OCI-LY1 (cell line): Measurements from ENCODE around the gene PPIG.

Source experiments
- H2AFZ ChIP-seq: fragments of 200-600 bp; sonication (generic), shearing (Covaris generic); 2 replicates; pipeline ENCODE4 v1.6.0; 2014; ENCODE audit warnings: antibody characterized with exemption, mild to moderate bottlenecking, low read length
- H3F3A ChIP-seq: fragments of 200-600 bp; sonication (generic), shearing (Covaris generic); 2 replicates; pipeline ENCODE4 v1.6.0; 2014; ENCODE audit warnings: mild to moderate bottlenecking, antibody characterized with exemption, low read length, moderate library complexity; ENCODE audit not compliant: insufficient read depth
- H3K27ac ChIP-seq: fragments of 200-600 bp; sonication (generic); 2 replicates; pipeline ENCODE4 v1.5.1; 2014; ENCODE audit warnings: low read length, mixed run types, mild to moderate bottlenecking, low read depth; ENCODE audit not compliant: poor library complexity, severe bottlenecking
- H3K27me3 ChIP-seq: fragments of 200-600 bp; sonication (generic); 2 replicates; pipeline ENCODE4 v1.6.0; 2014; ENCODE audit warnings: antibody characterized with exemption, mild to moderate bottlenecking, low read length, moderate library complexity; ENCODE audit not compliant: insufficient read depth
- H3K36me3 ChIP-seq: fragments of 200-600 bp; sonication (generic); 2 replicates; pipeline ENCODE4 v1.6.1; 2014; ENCODE audit warnings: mild to moderate bottlenecking, antibody characterized with exemption, low read length, moderate library complexity, mixed read lengths; ENCODE audit not compliant: insufficient read depth
- H3K4me1 ChIP-seq: fragments of 200-600 bp; sonication (generic); 2 replicates; pipeline ENCODE4 v1.5.1; 2014; ENCODE audit warnings: mild to moderate bottlenecking, low read length, moderate library complexity; ENCODE audit not compliant: insufficient read depth, severe bottlenecking
- H3K4me2 ChIP-seq: fragments of 200-600 bp; sonication (generic), shearing (Covaris generic); 2 replicates; pipeline ENCODE4 v1.6.1; 2014; ENCODE audit warnings: low read length
- H3K4me3 ChIP-seq: fragments of 200-600 bp; sonication (generic); 2 replicates; pipeline ENCODE4 v1.5.1; 2014; ENCODE audit warnings: low read length, low read depth, mild to moderate bottlenecking, mixed read lengths; ENCODE audit not compliant: poor library complexity, severe bottlenecking
- H3K79me2 ChIP-seq: fragments of 200-600 bp; shearing (Covaris generic); 2 replicates; pipeline ENCODE4 v1.6.1; 2016; ENCODE audit warnings: mixed run types, low read length, mixed read lengths; ENCODE audit not compliant: insufficient read depth
- H3K9ac ChIP-seq: fragments of 200-600 bp; sonication (generic), shearing (Covaris generic); 2 replicates; pipeline ENCODE4 v1.6.1; 2014; ENCODE audit warnings: mild to moderate bottlenecking, low read length, mixed read lengths
- H3K9me2 ChIP-seq: fragments of 200-600 bp; sonication (generic), shearing (Covaris generic); 2 replicates; pipeline ENCODE4 v1.6.1; 2014; ENCODE audit warnings: low read depth, mild to moderate bottlenecking, low read length, mixed read lengths
- H3K9me3 ChIP-seq: fragments of 200-600 bp; shearing (Covaris generic); 2 replicates; pipeline ENCODE4 v1.6.1; 2014; ENCODE audit warnings: low read length, mixed read lengths
- H4K20me1 ChIP-seq: fragments of 200-600 bp; sonication (generic), shearing (Covaris generic); 2 replicates; pipeline ENCODE4 v1.6.0; 2016; ENCODE audit warnings: mild to moderate bottlenecking, low read length; ENCODE audit not compliant: insufficient read depth
- EZH2 ChIP-seq: fragments of 200-600 bp; sonication (generic), shearing (Covaris generic); IDR thresholded peaks from 2 replicates; pipeline ENCODE4 v1.8.0; 2017; ENCODE audit warnings: borderline replicate concordance, mixed run types, mild to moderate bottlenecking, antibody characterized with exemption, low read length, moderate library complexity, mixed read lengths
- TF ChIP-seq, protein P1 (sequence below): fragments of 200-600 bp; sonication (generic), shearing (Covaris generic); IDR thresholded peaks from 2 replicates; pipeline ENCODE4 v1.5.1; 2017; ENCODE audit warnings: mild to moderate bottlenecking, antibody characterized with exemption, low read length, moderate library complexity, mixed read lengths

Gene PPIG

DNA sequence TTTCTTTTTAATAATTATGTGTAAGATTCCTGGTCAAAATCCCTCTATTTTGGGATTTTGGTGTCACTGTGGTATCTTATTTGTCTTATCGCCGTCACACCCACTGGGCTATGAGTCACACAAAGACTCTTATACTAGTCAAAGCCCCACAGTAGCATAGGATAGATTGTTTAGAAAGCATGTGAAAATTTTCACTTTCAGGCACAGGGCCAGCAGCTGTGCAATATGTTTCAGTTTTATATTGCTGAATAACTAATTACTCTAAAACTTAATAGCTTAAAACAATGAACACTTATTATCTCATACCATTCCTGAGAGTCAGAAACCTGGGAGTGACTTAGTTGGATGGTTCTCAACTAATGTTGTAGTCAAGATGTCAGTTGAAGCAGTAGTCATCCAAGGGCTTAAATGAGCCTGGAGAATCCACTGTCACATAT lies 86.1 kb downstream of the PPIG start:
- Histone ChIP-seq H4K20me1 (no peaks in the 10 kb centered on the region), H2AFZ (no peak overlapping the region), H3K27ac (no peak overlapping the region), H3K9me2 (no peaks in the 10 kb centered on the region), H3K4me3 (no peak overlapping the region), H3F3A (no peaks in the 10 kb centered on the region), H3K79me2 (no peaks in the 10 kb centered on the region), H3K36me3 (no peaks in the 10 kb centered on the region), H3K9ac (no peak overlapping the region), H3K27me3 (no peaks in the 10 kb centered on the region), H3K4me1 (no peaks in the 10 kb centered on the region), H3K9me3 (no peaks in the 10 kb centered on the region), H3K4me2 (no peak overlapping the region)
- TF ChIP-seq EZH2 = no peak
- TF ChIP-seq, protein P1, sequence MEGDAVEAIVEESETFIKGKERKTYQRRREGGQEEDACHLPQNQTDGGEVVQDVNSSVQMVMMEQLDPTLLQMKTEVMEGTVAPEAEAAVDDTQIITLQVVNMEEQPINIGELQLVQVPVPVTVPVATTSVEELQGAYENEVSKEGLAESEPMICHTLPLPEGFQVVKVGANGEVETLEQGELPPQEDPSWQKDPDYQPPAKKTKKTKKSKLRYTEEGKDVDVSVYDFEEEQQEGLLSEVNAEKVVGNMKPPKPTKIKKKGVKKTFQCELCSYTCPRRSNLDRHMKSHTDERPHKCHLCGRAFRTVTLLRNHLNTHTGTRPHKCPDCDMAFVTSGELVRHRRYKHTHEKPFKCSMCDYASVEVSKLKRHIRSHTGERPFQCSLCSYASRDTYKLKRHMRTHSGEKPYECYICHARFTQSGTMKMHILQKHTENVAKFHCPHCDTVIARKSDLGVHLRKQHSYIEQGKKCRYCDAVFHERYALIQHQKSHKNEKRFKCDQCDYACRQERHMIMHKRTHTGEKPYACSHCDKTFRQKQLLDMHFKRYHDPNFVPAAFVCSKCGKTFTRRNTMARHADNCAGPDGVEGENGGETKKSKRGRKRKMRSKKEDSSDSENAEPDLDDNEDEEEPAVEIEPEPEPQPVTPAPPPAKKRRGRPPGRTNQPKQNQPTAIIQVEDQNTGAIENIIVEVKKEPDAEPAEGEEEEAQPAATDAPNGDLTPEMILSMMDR = no peak

GRCh38 chr2:169670937-169671336 lies 86.8 kb downstream of the PPIG start:
- Histone ChIP-seq H2AFZ (no peak overlapping the region), H3K27ac (no peak overlapping the region)

DNA sequence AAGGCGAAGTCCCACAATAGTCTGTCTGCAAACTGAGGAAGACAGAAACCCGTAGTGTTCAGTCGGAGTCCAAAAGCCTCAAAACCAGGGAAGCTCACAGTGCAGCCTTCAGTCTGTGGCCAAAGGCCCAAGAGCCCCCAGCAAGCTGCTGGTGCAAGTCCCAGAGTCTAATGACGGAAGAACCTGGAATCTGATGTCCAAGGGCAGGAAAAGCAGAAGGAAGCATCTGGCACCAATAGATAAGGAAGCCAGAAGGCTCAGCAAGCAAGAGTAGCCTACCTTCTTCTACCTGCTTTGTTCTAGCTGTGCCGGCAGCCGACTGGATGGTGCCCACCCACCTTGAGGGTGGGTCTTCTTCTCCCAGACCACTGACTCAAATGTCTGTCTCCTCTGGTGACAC lies 88.3 kb downstream of the PPIG start:
- no peak for TF ChIP-seq EZH2
- TF ChIP-seq, protein P1 = no peak
- Histone ChIP-seq H3K4me1 (no peaks in the 10 kb centered on the region), H3F3A (no peaks in the 10 kb centered on the region), H3K4me2 (no peak overlapping the region), H3K79me2 (no peaks in the 10 kb centered on the region), H3K27me3 (no peaks in the 10 kb centered on the region), H3K36me3 (no peaks in the 10 kb centered on the region), H3K9ac (no peak overlapping the region), H3K9me3 (no peaks in the 10 kb centered on the region), H3K4me3 (no peak overlapping the region), H2AFZ (no peak overlapping the region), H3K9me2 (no peaks in the 10 kb centered on the region), H3K27ac (no peak overlapping the region), H4K20me1 (no peaks in the 10 kb centered on the region)

More at GRCh38 chr2:169670937-169671336, 86.8 kb downstream of the PPIG start:
- Histone ChIP-seq H3K27me3 (no peaks in the 10 kb centered on the region), H3K79me2 (no peaks in the 10 kb centered on the region), H3K4me2 (no peak overlapping the region), H3K4me1 (no peaks in the 10 kb centered on the region), H3K4me3 (no peak overlapping the region), H3K9me2 (no peaks in the 10 kb centered on the region), H4K20me1 (no peaks in the 10 kb centered on the region), H3K9me3 (no peaks in the 10 kb centered on the region), H3K36me3 (no peaks in the 10 kb centered on the region), H3K9ac (no peak overlapping the region), H3F3A (no peaks in the 10 kb centered on the region)
- no peak for TF ChIP-seq EZH2
- TF ChIP-seq, protein P1 = no peak
